MM.1S (cell line): ENCODE measurements around the gene SFMBT1.
A peak's percentile ranks its signal among the peaks of the same experiment; 100 is the strongest.

Source experiments
- DNase-seq: peaks from one replicate; pipeline ENCODE4 v3.0.0-alpha.2; 2015
- H2AFZ ChIP-seq: fragments of 300-600 bp; sonication (generic); 2 replicates; pipeline ENCODE4 v1.6.0; 2016; ENCODE audit warnings: antibody characterized with exemption, low read length
- H3F3A ChIP-seq: fragments of 300-600 bp; sonication (generic); 2 replicates; pipeline ENCODE4 v1.6.1; 2016; ENCODE audit warnings: mild to moderate bottlenecking, antibody characterized with exemption, low read length, moderate library complexity, mixed read lengths; ENCODE audit not compliant: insufficient read depth
- H3K27ac ChIP-seq: fragments of 300-600 bp; sonication (generic); 2 replicates; pipeline ENCODE4 v1.5.1; 2016; ENCODE audit warnings: mild to moderate bottlenecking, low read length
- H3K27me3 ChIP-seq: fragments of 300-600 bp; sonication (generic); replicated peaks from 2 replicates; pipeline ENCODE4 v1.6.0; 2016; ENCODE audit warnings: low read length; ENCODE audit not compliant: insufficient read depth
- H3K36me3 ChIP-seq: fragments of 300-600 bp; sonication (generic); replicated peaks from 2 replicates; pipeline ENCODE4 v1.6.1; 2016; ENCODE audit warnings: mild to moderate bottlenecking, low read length, mixed read lengths; ENCODE audit not compliant: insufficient read depth
- H3K4me1 ChIP-seq: fragments of 300-600 bp; sonication (generic); 2 replicates; pipeline ENCODE4 v1.6.1; 2016; ENCODE audit warnings: low read length, mixed read lengths
- H3K4me2 ChIP-seq: fragments of 300-600 bp; sonication (generic); 2 replicates; pipeline ENCODE4 v1.6.0; 2016; ENCODE audit warnings: low read depth, low read length
- H3K4me3 ChIP-seq: fragments of 300-600 bp; sonication (generic); 2 replicates; pipeline ENCODE4 v1.5.1; 2016; ENCODE audit warnings: low read length, mixed read lengths
- H3K79me2 ChIP-seq: fragments of 300-600 bp; sonication (generic); 2 replicates; pipeline ENCODE4 v1.6.1; 2016; ENCODE audit warnings: mixed run types, low read length, mixed read lengths
- H3K9ac ChIP-seq: fragments of 300-600 bp; sonication (generic); 2 replicates; pipeline ENCODE4 v1.6.1; 2016; ENCODE audit warnings: low read length, mixed read lengths
- H3K9me2 ChIP-seq: fragments of 300-600 bp; sonication (generic); replicated peaks from 2 replicates; pipeline ENCODE4 v1.6.1; 2016; ENCODE audit warnings: mild to moderate bottlenecking, low read length, mixed read lengths; ENCODE audit not compliant: insufficient read depth
- H3K9me3 ChIP-seq: fragments of 300-600 bp; sonication (generic); replicated peaks from 2 replicates; pipeline ENCODE4 v1.6.1; 2016; ENCODE audit warnings: mild to moderate bottlenecking, low read length, mixed read lengths; ENCODE audit not compliant: insufficient read depth
- H4K20me1 ChIP-seq: fragments of 300-600 bp; sonication (generic); 2 replicates; pipeline ENCODE4 v1.6.1; 2016; ENCODE audit warnings: mild to moderate bottlenecking, low read length, moderate library complexity, mixed read lengths; ENCODE audit not compliant: insufficient read depth
- EZH2 ChIP-seq: fragments of 300-600 bp; sonication (generic); optimal IDR thresholded peaks from 2 replicates; pipeline ENCODE3; 2017; ENCODE audit warnings: low read depth, mild to moderate bottlenecking, antibody characterized with exemption, low read length, mixed read lengths
- EZH2phosphoT487 ChIP-seq: fragments of 300-600 bp; sonication (generic); IDR thresholded peaks from 2 replicates; pipeline ENCODE4 v1.6.1; 2018; ENCODE audit warnings: antibody characterized with exemption, low read length
- TF ChIP-seq, protein P1 (sequence below): fragments of 300-600 bp; sonication (generic); IDR thresholded peaks from 2 replicates; pipeline ENCODE4 v1.5.1; 2016; ENCODE audit warnings: antibody characterized with exemption, low read length, mixed read lengths

The SFMBT1 gene

DNA sequence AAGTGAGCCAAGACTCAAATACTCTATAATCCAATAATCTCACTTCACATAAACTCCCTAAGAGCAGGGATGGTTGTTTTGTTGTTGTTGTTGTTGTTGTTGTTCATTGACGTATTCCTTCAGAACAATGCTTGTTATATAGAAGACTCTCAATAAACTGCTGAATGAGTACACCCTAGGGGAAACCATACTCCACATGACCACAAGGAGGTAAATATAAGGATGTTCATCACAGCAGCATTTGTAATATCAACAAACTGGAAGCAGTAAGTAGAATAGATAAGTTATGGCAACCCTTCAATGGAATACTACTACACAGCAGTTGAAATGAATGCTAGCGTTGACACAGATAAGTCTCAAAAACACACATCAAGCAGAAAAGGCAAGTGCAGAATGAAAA lies 86.1 kb downstream of the SFMBT1 start:
- H2AFZ ChIP-seq, result no peak overlapping the region
- H3K9me3 ChIP-seq, result no peaks in the 10 kb centered on the region
- TF ChIP-seq, protein P1, sequence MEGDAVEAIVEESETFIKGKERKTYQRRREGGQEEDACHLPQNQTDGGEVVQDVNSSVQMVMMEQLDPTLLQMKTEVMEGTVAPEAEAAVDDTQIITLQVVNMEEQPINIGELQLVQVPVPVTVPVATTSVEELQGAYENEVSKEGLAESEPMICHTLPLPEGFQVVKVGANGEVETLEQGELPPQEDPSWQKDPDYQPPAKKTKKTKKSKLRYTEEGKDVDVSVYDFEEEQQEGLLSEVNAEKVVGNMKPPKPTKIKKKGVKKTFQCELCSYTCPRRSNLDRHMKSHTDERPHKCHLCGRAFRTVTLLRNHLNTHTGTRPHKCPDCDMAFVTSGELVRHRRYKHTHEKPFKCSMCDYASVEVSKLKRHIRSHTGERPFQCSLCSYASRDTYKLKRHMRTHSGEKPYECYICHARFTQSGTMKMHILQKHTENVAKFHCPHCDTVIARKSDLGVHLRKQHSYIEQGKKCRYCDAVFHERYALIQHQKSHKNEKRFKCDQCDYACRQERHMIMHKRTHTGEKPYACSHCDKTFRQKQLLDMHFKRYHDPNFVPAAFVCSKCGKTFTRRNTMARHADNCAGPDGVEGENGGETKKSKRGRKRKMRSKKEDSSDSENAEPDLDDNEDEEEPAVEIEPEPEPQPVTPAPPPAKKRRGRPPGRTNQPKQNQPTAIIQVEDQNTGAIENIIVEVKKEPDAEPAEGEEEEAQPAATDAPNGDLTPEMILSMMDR, result 0 out of 2 replicates have a peak, but pooled peaks have one; percentile 5
- no peak for TF ChIP-seq EZH2phosphoT487
- H3K9me2 ChIP-seq, result no peaks in the 10 kb centered on the region
- H4K20me1 ChIP-seq, result no peaks in the 10 kb centered on the region
- H3K36me3 ChIP-seq, result no peaks in the 10 kb centered on the region
- peaks cover 9% of the 10 kb centered on the region for H3K79me2 ChIP-seq
- no peak for DNase-seq
- no peaks in the 10 kb centered on the region for H3F3A ChIP-seq
- no peak overlapping the region for H3K4me3 ChIP-seq
- H3K9ac ChIP-seq, result no peak overlapping the region
- no peak overlapping the region for H3K4me2 ChIP-seq
- H3K27ac ChIP-seq, result no peak overlapping the region
- no peaks in the 10 kb centered on the region for H3K27me3 ChIP-seq
- no peaks in the 10 kb centered on the region for H3K4me1 ChIP-seq

DNA sequence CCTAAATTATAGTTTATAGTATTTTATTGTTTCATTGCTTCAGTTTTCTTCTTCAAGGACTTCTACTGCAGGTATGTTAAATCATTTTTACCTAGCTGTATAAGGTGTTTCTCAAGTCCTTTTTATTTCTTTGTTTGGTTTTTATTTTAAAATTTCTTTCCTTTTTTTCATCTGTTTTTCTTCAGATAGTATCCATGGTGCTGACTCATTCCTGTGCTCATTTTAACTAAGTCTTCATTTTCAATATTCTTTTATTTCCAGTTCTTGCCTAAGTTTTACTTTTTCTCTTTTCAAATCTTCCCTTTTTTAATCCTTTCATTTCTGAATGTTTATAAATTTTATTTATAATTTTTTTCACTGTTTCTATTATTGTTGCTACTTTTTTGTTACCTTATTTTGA lies 106.3 kb downstream of the SFMBT1 start:
- no peaks in the 10 kb centered on the region for H3K9me3 ChIP-seq
- TF ChIP-seq EZH2phosphoT487 (no peak), EZH2 (no peak)
- TF ChIP-seq, protein P1, result no peak
- no peak overlapping the region for H3K4me2 ChIP-seq
- H3K4me3 ChIP-seq, result no peak overlapping the region
- H4K20me1 ChIP-seq, result no peaks in the 10 kb centered on the region
- no peak overlapping the region for H3K27ac ChIP-seq
- H3K4me1 ChIP-seq, result no peaks in the 10 kb centered on the region
- H3K36me3 ChIP-seq, result no peaks in the 10 kb centered on the region
- no peak overlapping the region for H2AFZ ChIP-seq
- no peaks in the 10 kb centered on the region for H3K9me2 ChIP-seq
- no peak for DNase-seq
- H3K9ac ChIP-seq, result no peak overlapping the region
- no peaks in the 10 kb centered on the region; the same call in 1 of the 2 replicates for H3F3A ChIP-seq
- no peaks in the 10 kb centered on the region for H3K27me3 ChIP-seq
- no peaks in the 10 kb centered on the region for H3K79me2 ChIP-seq

DNA sequence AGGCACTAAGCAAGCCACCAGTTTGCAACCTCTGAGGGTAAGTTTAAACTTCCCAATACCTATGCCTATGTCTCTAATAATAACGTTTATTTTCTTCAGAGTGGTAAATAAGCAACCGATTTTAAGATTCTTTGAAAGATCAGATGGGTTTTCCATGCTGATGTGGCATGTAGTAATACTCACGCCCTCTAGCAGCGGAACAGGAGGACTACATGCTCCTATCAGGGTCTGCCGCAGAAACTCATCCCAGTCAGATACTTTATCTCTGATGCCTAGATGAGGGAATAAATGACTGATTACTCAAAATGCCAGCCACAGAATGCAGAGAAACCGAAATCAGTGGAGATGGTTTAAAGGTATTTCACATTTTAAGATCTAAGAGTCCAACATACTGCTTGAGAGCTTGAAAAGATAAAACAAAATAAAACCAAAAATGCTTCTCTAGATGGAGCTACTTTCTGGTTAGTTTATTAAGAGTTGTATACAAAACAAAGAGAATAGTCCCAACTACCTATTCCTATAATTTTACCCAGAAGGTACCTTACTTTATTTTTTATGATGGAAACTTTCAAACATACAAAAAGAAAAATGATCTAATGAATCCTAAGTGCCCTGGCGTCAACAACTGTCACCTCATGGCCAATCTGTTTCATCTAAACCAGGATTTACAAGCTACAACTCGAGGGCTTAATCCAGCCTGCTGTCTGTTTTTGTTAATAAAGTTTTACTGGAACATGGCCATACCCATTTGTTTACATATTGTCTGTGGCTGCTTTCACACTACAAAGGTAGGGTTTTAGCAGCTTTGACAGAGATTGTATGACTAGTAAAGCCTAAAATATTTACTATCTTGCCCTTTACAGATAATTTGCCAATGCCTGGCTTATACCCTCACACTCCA lies 111.0 kb downstream of the SFMBT1 start:
- Histone ChIP-seq H3K4me1 (no peaks in the 10 kb centered on the region), H3K9ac (no peak overlapping the region), H2AFZ (no peak overlapping the region), H3K27me3 (no peaks in the 10 kb centered on the region), H3K4me2 (no peak overlapping the region), H3K36me3 (no peaks in the 10 kb centered on the region), H3K9me2 (no peaks in the 10 kb centered on the region), H3K79me2 (no peaks in the 10 kb centered on the region), H3K4me3 (no peak overlapping the region), H4K20me1 (no peaks in the 10 kb centered on the region), H3K27ac (no peak overlapping the region), H3F3A (no peaks in the 10 kb centered on the region; the same call in 1 of the 2 replicates), H3K9me3 (no peaks in the 10 kb centered on the region)
- peak; percentile 57 for DNase-seq
- TF ChIP-seq, protein P1, result peak; percentile 78
- TF ChIP-seq EZH2, result no peak
